Measurements from ENCODE around the gene UTP15. TPM values are rescaled to one million over a fixed set of nuclear protein-coding genes. Genes with fewer than 3 reads are reported as not detected.
A peak's percentile ranks its signal among the peaks of the same experiment; 100 is the strongest.

The UTP15 gene
- total and polyA plus RNA-seq, 10 donors, result 4.5 to 37.0 (median 16.3) TPM

- Histone ChIP-seq H3K27ac (no peak overlapping the region), H3K4me1 (no peaks in the 10 kb centered on the region), H3K9me3 (peaks cover 0 to 10% (median 7%) of the 10 kb centered on the region in 8 donors), H3K27me3 (replicated peaks in 1 of 7) (no peaks in the 10 kb centered on the region), H3K4me3 (no peak overlapping the region), H3K36me3 (no peaks in the 10 kb centered on the region)
- intact Hi-C loops (cut with DNase I; ENCODE audit: low total_unique reads), result no loop called here
- TF ChIP-seq CTCF (IDR thresholded peaks at IDR 0.05 in 8 of 11, conservative IDR thresholded peaks at IDR 0.05 in 3 of 11) (peak in 7 of 11 experiments; percentile 11 to 55 (median 50)), POLR2A (IDR thresholded peaks at IDR 0.05) (no peak), POLR2AphosphoS5 (IDR thresholded peaks at IDR 0.05) (no peak)
- no peak for DNase-seq
These were observed 31.3 kb downstream of the UTP15 start for GRCh38 chr5:73596705-73597328.

- intact Hi-C loops (cut with DNase I; ENCODE audit: low total_unique reads), result no loop called here
- Histone ChIP-seq H3K9me3 (peaks cover 0 to 17% (median 13%) of the 10 kb centered on the region in 8 donors), H3K27ac (no peak overlapping the region), H3K36me3 (no peaks in the 10 kb centered on the region), H3K4me3 (no peak overlapping the region), H3K4me1 (no peaks in the 10 kb centered on the region), H3K27me3 (replicated peaks in 1 of 7) (no peaks in the 10 kb centered on the region)
- WGBS, 5 donors, result 78 to 94% (median 92%) methylated on average over 3 of the region's 3 CpGs
- TF ChIP-seq POLR2AphosphoS5 (IDR thresholded peaks at IDR 0.05) (no peak), POLR2A (IDR thresholded peaks at IDR 0.05) (no peak), CTCF (IDR thresholded peaks at IDR 0.05 in 8 of 11, conservative IDR thresholded peaks at IDR 0.05 in 3 of 11) (no peak)
- DNase-seq, result no peak
These were observed 33.8 kb downstream of the UTP15 start for GRCh38 chr5:73599380-73599779.

GRCh38 chr5:73603998-73604397 is 38.5 kb downstream of the UTP15 start:
- H3K27ac ChIP-seq, result peak overlapping the region in 1 of 8 donors; percentile 34
- DNase-seq, result no peak
- 53 to 80% (median 78%) methylated on average over 5 of the region's 5 CpGs for WGBS, 5 donors
- no peaks in the 10 kb centered on the region for H3K4me1 ChIP-seq
- TF ChIP-seq POLR2A (IDR thresholded peaks at IDR 0.05), result no peak
- TF ChIP-seq POLR2AphosphoS5 (IDR thresholded peaks at IDR 0.05), result no peak
- TF ChIP-seq CTCF (IDR thresholded peaks at IDR 0.05 in 8 of 11, conservative IDR thresholded peaks at IDR 0.05 in 3 of 11), result no peak
- H3K4me3 ChIP-seq, result no peak overlapping the region
- no peaks in the 10 kb centered on the region for H3K36me3 ChIP-seq
- H3K9me3 ChIP-seq, result peaks cover 0 to 17% (median 13%) of the 10 kb centered on the region in 8 donors
- intact Hi-C loops (cut with DNase I; ENCODE audit: low total_unique reads), result no loop called here
- no peaks in the 10 kb centered on the region for H3K27me3 ChIP-seq (replicated peaks in 1 of 7)

GRCh38 chr5:73605223-73606087 is 39.9 kb downstream of the UTP15 start:
- H3K4me1 ChIP-seq, result no peaks in the 10 kb centered on the region
- H3K9me3 ChIP-seq, result peaks cover 0 to 17% (median 13%) of the 10 kb centered on the region in 8 donors
- no peak overlapping the region for H3K27ac ChIP-seq
- H3K36me3 ChIP-seq, result no peaks in the 10 kb centered on the region
- WGBS, 5 donors, result 79 to 88% (median 86%) methylated on average over 8 of the region's 8 CpGs
- no peak for DNase-seq
- intact Hi-C loops (cut with DNase I; ENCODE audit: low total_unique reads), result no loop called here
- H3K4me3 ChIP-seq, result no peak overlapping the region
- TF ChIP-seq POLR2AphosphoS5 (IDR thresholded peaks at IDR 0.05), result no peak
- TF ChIP-seq POLR2A (IDR thresholded peaks at IDR 0.05), result no peak
- no peak for TF ChIP-seq CTCF (IDR thresholded peaks at IDR 0.05 in 8 of 11, conservative IDR thresholded peaks at IDR 0.05 in 3 of 11)
- peaks cover 0 to under 1% (median 0%) of the 10 kb centered on the region in 7 donors for H3K27me3 ChIP-seq (replicated peaks in 1 of 7)

Data from spleen (tissue), 11 donors.